HuH-7.5 (cell line): ENCODE results near the gene MXD4.

Experiments
- DNase-seq: peaks from one replicate; pipeline ENCODE4 v3.0.0; 2011; ENCODE audit warnings: low spot score

MXD4 gene, protein sequence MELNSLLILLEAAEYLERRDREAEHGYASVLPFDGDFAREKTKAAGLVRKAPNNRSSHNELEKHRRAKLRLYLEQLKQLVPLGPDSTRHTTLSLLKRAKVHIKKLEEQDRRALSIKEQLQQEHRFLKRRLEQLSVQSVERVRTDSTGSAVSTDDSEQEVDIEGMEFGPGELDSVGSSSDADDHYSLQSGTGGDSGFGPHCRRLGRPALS

DNA sequence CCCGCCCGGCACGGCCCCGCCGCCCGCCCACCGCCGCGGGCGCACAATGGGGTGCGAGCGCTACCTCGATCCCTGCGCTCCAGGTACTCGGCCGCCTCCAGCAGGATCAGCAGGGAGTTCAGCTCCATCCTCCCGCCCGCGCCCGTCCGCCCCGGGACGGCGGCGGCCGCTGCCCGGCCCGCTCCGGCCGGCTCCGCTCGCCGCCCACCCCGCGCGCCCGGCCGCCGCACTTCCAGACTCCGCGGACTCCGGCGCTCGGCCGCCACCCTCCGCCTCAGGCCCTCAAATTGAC is at the start of gene MXD4:
Gene MXD4 (minus strand): TSS at position 257 of the 292 bp plus-strand sequence. CDS start 129 bp downstream, at position 128.
- DNase-seq = no peak

DNA sequence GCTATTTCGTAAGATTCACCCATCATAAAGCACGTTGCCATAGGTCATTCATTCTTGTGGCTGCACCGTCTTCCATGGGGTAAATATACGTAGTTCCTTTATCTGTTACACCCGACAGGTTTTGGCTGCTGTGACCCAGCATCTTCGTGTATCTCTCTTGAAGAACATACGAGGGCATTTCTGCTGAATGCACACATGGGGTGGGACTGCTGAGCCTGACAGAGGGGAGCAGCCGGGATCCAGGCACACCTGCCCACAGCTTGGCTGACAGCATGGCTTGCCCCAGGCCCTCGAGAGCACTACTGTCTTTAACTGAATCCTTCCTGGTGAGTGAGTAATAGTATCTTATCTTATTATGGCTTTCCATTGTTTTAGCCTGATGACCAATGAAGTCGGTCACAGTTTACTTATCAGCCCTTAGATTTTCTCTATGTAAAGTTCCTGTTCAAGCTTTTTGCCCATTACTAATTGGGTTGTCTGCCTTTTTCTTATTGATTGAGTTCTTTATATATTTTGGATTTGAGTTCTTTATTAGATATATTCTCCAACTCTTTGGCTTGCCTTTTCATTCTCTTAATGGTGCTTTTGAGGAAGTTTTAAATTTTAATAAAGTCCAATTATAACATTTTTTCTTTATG is 45.0 kb upstream of the MXD4 start:
- DNase-seq = no peak

DNA sequence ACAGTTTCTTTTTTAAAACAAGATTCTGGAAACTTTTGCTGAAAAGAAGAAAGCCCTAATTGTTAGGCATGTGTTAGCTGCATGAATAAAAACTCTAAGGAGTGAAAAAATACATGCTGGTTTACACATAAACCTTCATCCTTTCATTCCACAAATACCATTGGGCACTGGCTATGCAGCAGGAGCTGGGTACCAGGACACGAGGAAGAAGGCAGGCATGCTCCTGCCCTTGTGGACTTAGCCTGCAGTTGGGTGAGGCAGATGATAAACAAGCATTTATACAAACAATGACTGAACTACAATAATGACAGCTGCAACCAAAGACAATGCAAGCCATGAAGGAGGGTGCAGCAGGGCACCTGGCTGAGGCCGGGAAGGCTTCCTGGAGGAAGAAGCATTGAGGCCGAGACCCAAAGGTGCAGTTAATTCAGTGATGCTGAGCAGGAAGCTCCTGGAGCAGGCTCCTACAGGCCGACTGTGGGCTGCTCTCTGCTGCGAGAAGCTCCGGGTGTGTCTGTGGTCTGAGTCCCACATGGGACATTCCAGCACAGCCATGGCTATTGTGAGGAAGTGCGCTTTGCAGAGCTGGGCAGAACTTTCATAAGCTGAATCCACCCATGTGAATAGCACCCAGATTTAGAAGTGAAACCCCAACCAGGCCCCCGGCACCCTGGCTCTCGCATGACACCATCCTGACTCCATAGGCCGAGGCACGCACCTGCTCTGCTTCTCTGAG is 44.0 kb upstream of the MXD4 start:
- no peak for DNase-seq

DNA sequence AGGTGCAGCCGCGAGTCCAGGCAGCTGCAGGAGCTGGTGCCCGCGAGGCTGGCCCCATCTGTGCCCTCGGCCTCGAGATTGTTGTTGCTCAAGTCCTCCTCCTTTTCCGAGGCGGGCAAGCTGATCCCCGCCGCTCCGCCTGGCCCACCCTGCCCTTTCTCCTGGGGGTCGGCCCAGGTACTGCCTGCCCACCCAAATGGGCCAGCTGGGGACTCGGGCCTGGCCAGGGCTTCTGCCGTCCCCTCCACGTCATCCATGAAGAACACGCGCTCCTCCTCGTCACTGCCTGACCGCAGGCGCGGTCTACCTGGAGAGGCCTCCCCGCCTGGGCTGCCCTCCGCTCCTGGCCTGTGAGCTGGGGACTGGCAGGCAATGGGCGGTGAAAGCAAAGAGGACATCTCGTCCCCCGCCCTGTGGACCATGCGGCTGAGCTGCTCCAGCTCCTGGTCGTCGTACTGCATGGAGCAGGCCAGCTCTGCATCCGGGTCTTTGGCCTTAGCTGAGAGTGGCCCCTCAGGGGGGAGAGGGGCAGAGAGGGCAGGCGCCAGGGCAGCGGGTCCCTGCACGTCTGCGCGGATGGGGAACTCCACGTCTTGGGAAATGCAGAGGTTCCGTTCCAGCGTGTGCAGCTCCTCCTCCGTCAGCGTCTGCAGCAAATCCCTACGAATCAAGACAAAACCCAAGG is 43.1 kb upstream of the MXD4 start:
- no peak for DNase-seq

DNA sequence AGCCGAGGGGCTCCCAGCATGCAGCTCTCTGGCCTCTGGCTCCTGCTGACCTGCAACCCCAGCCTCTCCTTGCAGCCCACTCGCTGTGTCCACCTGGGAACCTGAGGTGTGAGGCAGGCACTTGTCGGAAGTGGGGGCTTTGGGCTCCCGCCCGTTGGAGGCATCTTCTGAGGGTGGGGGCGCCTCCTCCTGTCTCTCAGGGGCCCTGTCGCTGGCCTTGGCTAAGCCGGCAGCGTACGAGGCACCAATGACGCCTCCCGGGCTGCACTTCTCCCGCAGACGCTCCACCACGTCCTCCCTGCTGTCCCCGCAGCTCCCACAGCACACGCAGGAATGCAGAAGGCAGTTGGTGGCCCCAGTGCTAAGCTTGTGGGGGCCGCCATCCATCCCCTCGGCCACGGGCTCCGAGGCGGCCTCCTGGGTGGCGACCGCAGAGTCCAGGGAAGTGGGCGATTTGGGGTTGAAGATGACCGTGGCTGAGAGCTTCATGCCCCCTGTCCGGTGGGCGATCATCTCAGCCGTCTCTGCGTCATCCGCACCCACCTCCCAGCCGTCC is 42.5 kb upstream of the MXD4 start:
- DNase-seq = no peak

DNA sequence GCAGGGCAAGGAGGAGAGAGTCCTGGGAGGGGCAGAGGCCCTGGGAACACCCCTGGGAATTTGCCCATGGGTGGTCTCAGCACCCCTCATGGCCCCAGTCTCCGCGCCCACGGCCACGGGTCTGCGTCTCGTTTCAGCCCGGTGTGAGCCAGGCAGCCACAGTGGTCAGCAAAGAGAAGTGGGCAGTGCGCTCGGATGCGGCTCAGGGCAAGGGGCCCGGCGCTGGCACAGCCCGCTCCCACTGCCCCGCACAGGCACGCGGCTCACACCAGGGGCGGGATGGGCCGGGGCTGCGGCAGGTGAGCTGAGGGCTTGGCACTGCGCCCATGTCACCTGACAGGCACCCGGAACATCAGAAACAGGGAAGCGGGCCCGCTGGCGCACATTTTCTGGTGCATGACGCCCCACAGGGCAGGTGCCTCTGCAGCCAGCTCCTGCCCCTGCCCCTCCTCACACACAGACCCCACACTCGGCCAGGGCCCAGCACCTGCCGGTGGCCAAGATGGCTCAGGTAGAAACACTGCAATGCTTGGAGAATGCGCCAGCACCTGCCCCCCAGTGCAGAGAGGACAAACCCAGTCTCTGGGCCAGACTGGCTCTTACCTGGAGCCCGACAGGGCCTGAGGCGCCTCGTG is 41.9 kb upstream of the MXD4 start:
- DNase-seq = no peak

DNA sequence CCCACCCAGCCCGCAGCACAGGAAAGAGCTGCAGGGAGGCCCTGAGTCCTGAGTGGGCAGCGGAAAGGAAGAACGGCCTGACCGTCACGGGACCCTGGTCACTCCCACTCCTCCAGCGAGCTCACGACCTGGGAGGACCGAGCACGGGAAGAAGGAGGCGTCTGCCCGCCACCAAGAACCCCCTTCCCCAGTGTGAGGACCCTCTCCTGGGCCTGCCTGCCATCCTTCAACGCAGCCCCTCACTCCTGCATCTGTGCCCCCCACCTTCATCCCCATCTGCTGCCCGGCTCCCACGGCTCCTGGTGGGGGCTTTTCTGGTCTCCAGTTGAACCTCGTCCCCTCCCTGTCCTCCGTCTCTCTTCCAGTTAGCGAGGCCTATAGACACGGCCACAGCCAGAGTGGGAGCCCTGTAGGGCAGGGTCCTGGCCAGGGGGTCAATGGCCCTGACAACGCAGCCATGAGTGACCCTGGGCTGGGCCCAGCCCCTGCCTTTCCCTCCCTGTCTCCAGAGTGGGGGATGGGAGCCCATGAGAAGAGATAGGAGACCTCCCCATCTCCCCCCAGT is 41.3 kb upstream of the MXD4 start:
- DNase-seq = no peak

DNA sequence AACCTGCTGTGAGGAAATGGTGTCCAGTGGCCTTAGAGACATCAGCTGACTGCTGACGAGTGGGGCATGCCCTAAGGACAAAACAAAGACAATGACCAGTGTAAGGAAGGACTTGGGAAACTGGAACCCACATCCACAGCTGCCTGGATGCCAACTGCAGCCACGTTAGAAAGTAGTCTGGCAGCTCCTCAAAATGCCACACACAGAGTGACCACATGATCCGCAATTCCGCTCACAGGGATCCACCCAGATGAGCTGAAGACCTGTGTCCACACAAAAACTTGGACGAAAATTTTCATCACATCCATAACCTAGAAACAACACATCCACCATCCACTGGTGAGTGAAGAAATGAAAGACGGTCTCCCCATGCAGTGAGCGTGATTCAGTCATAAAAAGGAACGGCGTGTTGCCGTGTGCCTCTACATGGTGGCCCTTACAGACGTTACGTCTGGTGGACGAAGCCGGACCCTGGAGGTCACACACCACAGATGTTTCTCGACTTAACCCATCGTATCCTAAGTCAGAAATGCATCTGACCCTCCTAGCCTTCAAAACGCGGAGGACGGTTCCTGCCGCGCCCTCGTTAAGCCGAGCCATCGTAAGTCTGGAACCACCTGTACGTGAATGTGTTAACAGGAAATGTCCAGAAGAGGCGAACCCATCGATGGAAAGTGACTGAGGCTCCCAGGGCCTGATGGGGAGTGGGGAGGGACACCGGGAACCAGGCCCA is 40.6 kb upstream of the MXD4 start:
- no peak for DNase-seq

DNA sequence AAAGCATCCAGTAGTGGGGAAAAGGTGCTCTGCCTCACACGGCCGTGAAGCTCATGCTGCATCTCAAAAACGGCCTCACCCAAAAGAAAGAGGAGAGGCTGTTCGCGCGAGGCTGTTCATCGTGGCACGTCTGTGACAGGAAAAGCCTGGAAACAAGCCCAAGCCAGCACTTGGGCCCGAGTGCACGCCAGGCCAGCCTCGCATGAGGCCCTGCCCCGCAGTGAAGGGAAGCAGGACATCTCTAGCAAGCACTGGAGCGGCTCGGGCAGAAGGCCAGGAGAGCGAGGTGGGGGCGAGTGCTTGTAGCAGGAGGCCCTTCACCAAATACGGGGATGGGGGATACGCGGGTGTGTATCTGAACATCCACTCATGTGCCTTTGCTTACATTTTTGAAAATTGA is 39.9 kb upstream of the MXD4 start:
- DNase-seq = no peak

DNA sequence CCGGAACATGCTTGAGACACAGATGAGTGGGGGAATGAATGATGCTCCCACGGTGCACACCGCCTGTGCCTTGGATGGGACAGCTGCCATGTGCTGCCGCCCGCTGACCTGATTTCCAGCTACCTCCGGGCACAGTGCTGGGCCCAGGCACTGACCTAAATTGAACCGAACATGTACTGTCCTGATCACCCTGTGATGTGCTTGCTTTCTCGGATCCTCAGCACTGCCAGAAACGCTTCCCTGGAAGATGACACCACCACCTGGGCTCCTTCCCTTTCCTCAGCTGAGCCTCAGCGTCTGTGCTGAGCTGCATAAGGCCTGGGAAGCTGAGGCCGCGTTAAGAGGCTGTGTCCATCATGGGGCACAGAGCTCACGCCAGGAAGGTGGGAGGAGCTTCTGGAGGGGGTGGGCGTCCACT is 39.3 kb upstream of the MXD4 start:
- DNase-seq = no peak

DNA sequence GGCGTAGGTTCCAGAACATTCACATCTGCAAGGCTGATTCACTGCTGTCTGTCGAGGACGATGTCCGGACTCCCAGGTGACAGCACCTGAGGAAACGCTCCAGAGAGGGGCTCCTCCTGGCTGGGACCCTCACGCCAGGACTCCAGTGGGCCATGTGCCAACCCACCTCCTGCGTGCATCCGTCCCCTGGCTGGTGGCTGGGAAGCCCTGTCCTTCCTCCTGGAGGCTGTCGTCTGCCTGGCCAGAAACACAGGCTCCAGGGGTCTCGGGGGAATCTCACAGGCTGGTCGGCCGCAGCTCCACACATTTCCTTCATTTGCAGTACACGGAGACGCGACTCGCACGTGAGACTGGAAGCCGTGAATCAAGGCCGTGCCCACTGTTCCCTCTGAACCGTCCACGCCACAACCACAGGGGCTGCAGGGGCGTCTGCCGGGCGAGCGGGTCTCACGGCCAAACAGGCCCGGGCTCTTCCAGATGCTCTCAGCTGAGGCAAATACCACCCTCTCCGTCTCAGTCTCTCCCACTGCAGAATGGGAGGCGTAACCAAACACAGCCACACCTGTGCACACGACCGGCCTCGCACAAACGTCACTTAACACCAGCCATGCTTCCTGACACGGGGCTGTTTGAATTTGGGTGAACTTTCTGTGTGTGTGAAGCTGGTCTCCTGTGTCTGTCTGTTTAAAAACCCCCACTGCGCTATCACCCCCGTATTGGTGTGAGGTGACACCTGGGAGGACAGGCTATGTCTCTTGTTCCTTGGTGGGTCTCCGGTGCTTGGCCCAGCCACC is 38.7 kb upstream of the MXD4 start:
- no peak for DNase-seq

DNA sequence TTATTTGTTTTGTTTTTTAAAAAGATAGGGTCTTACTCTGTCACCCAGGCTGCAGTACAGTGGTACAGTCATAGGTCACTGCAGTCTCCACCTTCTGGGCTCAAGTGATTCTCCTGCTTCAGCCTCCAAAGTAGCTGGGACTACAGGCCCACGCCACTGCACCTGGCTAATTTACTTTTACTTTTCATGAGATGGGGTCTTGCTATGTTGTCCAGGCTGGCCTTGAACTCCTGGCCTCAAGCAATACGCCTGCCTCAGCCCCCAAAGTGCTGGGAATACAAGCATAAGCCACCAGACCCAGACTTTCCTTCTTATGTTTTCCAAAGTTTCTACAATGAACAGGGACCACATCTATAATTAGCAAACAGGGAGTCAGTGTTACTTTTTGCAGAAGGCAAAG is 37.9 kb upstream of the MXD4 start:
- no peak for DNase-seq

DNA sequence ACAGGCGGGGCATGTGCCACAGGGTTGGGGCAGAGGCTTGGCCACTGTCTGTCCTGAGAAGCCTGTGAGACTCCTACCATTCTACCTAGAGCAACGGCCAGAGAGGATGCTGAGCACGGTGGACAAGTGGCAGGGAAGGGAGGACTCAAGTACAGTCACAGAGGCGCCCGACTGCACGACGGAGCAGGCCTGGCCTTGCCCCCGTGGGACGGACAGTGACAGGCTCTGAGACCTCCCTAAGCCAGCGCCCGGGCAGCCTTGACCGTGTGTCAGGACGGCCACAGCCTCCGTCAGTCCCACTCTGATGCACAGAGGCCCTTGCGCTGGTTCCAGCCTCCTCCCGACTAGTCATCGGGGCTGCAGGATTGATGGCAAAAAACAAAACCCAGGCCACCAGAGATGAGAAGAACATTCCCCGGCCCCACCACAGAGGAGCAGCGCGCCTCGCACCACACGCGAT is 36.7 kb upstream of the MXD4 start:
- no peak for DNase-seq

DNA sequence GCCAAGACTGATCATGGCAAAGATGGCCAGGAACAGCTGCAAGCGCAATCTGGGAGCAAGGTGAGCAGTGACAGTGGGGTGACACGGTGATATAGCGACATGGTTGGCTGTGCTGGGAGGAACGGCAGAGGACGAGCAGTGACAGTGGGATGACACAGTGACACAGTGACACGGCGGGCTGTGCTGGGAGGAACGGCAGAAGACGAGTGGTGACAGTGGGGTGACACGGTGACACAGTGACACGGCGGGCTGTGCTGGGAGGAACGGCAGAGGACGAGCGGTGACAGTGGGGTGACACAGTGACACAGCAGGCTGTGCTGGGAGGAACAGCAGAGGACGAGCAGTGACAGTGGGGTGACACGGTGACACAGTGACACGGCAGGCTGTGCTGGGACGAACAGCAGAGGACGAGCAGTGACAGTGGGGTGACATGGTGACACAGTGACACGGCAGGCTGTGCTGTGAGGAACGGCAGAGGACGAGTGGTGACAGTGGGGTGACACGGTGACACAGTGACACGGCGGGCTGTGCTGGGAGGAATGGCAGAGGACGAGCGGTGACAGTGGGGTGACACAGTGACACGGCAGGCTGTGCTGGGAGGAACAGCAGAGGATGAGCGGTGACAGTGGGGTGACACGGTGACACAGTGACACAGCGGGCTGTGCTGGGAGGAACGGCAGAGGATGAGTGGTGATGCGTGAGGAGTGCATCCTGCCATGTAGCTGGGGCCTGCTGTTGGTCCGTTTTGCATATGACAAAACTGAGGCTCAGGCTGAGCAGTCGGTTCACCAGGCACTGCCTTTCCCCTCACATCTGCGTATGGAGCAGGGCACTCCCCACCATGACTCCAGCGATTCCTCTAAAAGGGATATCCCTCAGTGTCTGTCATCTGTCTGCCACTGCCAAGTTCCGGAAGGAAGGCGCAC is 36.0 kb upstream of the MXD4 start:
- DNase-seq = no peak

DNA sequence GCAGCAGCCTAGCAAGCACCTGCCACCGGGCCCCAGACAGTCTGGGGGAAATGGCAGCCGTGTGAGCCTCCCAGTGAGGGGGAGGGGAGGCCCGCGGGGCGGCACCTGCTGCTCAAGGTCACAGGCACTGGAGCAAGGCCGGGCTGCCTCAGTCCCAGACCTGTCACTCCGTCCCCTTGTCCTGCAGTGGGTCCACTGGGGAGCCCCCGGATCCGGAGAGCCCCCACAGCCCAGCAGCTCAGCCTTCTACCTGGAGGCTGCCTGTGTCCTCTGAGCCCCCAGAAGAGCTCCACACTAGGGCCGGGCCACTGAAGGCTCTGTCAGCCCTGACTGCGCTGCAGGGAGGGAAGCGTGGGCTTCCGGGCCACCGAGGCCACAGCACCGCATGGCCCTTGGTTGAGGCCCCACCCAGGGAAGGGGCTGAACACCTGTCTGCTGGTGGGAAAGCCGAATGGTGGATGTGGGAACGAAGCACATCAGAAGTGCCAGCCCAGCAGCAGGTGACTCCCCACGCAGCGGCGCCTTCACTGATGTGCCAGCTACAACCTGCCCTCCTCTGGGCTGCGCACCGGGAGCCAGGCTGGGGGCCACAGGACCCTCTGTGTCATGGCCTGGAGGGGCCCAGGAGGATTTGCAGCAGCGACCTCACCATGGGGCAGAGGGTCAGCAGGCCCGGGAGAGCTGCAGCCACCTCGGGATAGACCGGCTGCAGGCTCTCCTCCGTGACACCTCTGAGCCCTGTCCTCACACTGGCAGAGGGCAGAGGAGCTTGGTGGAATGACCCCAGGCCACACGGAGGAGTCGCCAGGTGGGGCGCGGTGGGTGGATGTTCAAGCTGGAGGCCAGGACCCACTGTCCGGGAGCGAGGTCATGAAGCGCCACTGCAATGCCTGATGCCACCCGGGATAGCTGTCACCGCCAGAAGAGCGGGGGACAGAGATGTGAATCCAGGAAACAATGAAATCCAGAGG is 35.0 kb upstream of the MXD4 start:
- no peak for DNase-seq

DNA sequence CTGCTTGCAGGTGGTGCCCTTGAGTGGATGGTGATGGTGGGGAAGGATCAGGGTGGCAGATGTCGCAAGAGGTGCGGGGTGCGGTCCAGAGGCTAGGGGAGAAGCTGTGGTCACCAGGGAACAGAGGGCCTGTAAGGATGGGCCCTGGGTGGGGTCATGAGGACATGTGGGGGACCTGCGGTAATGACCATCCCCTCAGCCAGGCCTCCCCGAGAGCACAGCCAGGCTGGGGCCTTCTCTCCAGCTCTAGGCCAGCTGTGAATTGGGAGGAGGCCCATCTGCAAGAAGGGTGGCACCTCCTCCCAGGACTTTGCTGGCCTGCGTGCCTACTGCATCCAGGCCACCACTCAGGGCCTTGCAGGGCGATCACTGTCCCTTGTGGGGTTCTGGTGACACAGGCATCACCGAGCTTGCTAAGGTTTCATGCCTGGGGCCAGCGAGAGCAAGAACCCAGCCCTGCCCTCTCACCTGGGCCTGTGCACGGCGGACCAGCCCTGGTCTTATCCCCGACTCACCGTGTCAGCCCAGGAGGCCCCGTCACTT is 34.1 kb upstream of the MXD4 start:
- DNase-seq = no peak

DNA sequence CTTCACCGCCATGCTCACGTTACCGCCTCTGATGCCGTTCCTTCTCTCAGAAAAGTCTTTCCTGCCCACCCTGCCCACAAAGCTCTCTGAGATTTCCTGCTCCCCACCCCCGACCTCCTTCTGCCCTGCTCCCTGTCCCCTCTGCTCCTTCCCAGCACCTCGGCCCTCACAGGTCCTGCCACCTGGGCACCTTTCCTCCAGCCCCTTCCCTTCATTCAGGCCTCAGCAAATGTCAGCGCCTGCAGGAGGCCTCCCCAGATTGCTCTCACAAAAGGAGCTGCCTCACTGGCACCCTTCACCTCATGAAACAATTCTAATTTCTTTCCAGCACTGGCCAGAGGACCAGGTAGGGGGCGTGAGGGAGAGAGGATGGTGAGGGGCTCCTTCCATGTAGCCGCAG is 33.6 kb upstream of the MXD4 start:
- DNase-seq = no peak

DNA sequence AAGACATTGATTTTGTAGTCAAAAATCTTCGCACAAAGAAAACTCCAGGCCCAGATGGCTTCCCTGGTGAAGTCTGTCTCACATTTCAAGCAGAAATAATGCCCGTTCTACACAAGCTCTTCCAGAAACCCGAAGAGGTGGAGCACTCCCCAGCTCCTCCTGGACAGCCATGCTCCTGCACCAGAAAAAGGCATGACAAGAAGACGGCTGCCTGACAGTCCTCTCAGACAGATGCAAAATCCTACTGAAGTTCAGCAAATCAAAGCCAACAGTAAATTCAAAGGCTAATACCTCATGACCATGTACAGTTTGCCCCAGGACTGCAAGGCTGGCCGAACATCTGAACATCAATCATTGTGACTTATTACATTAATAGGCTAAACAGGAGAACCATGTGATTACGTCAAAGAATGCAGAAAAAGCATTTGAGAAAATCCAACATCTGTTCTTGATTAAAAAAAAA is 30.8 kb upstream of the MXD4 start:
- DNase-seq = no peak
